Ectodermal cell (in vitro differentiated cells): ENCODE results near the gene RRP8.
A peak's percentile ranks its signal among the peaks of the same experiment; 100 is the strongest.

Experiments
- H3K27ac ChIP-seq: 2 replicates; pipeline ENCODE4 v1.7.0; 2013; ENCODE audit warnings: mild to moderate bottlenecking, low read depth, low read length; ENCODE audit not compliant: insufficient read depth, poor library complexity, severe bottlenecking
- H3K27me3 ChIP-seq: 2 replicates; pipeline ENCODE4 v1.7.0; 2013; ENCODE audit warnings: mild to moderate bottlenecking, low read length; ENCODE audit not compliant: insufficient read depth, control insufficient read depth, poor library complexity, severe bottlenecking
- H3K36me3 ChIP-seq: one replicate; pipeline ENCODE4 v1.7.0; 2013; ENCODE audit warnings: low read length; ENCODE audit not compliant: control insufficient read depth, insufficient read depth
- H3K4me1 ChIP-seq: one replicate; pipeline ENCODE4 v1.7.0; 2013; ENCODE audit warnings: low read length; ENCODE audit not compliant: control insufficient read depth, insufficient read depth
- H3K4me3 ChIP-seq: 2 replicates; pipeline ENCODE4 v1.7.0; 2013; ENCODE audit warnings: low read depth, low read length, control low read depth; ENCODE audit not compliant: insufficient read depth
- H3K9me3 ChIP-seq: 2 replicates; pipeline ENCODE4 v1.7.0; 2013; ENCODE audit warnings: mild to moderate bottlenecking, low read length, moderate library complexity; ENCODE audit not compliant: control insufficient read depth
- WGBS, 2 experiments: methylation state at CpG; one replicate each; pipeline ENCODE4 v1.1.7; 2013; ENCODE audit warnings: missing lambda C conversion rate in 2 of 2; 5-methylcytosine and 5-hydroxymethylcytosine counted together

RRP8 gene

GRCh38 chr11:6616596-6617250, 13.3 kb upstream of the RRP8 start:
- Histone ChIP-seq H3K27me3 (no peaks in the 10 kb centered on the region), H3K4me1 (peaks cover 15% of the 10 kb centered on the region), H3K9me3 (no peaks in the 10 kb centered on the region), H3K27ac (no peak overlapping the region), H3K36me3 (no peaks in the 10 kb centered on the region), H3K4me3 (no peak overlapping the region)
- 93% methylated on average over 14 of the region's 14 CpGs for WGBS, 2 experiments

GRCh38 chr11:6615882-6616585, 12.6 kb upstream of the RRP8 start:
- H3K27ac ChIP-seq = no peak overlapping the region
- no peaks in the 10 kb centered on the region for H3K27me3 ChIP-seq
- H3K36me3 ChIP-seq = peaks cover under 1% of the 10 kb centered on the region
- H3K4me1 ChIP-seq = peaks cover 17% of the 10 kb centered on the region
- 87 to 92% methylated on average over 9 of the region's 9 CpGs for WGBS, 2 experiments
- H3K4me3 ChIP-seq = no peak overlapping the region
- no peaks in the 10 kb centered on the region for H3K9me3 ChIP-seq

GRCh38 chr11:6615046-6615445, 11.6 kb upstream of the RRP8 start:
- Histone ChIP-seq H3K27ac (no peak overlapping the region), H3K4me3 (no peak overlapping the region), H3K4me1 (peaks cover 13% of the 10 kb centered on the region), H3K27me3 (no peaks in the 10 kb centered on the region), H3K36me3 (peaks cover 11% of the 10 kb centered on the region), H3K9me3 (no peaks in the 10 kb centered on the region)
- WGBS, 2 experiments = 93 to 94% methylated on average over 5 of the region's 5 CpGs

DNA sequence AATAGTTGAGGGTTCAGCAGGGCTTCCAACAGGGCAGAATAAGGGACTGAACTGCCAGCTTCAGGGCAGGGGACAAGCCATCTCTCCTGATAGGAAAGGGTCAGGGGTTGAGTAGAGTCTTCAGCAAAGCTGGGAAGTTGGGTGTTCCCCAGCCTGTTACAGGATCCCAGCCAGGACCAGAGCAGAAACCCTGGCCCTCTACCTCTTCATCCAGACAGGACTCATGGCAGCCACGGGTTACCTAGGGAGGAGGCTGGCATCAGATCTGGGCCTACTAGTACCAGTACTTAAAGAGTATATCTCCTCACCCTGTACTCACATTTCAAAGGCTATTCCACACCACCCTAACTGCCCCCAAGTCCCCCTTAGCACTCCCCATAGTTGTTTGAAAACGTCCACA, 11.0 kb upstream of the RRP8 start:
- no peaks in the 10 kb centered on the region for H3K9me3 ChIP-seq
- H3K27ac ChIP-seq = no peak overlapping the region
- 86 to 89% methylated on average over 2 of the region's 2 CpGs for WGBS, 2 experiments
- no peak overlapping the region for H3K4me3 ChIP-seq
- peaks cover 13% of the 10 kb centered on the region for H3K4me1 ChIP-seq
- H3K27me3 ChIP-seq = no peaks in the 10 kb centered on the region
- peaks cover 17% of the 10 kb centered on the region for H3K36me3 ChIP-seq

DNA sequence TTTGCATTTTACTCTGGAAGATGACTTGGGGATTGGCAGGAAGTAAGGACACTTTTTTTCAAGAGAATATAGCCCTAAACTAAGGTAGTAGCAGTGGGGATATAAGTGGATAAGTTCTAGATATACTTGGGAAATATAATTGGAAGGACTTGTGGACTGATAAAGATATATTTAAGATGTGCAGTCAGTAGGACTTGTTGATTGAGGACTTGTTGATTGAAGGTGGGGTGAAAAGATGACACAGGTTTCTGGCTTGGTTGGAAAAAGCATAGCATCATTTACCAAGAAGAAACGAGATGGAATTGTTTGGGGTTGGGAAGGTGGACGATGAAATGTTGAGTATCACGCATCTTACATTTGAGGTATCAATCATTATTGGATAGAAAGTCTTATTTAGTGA, 10.1 kb upstream of the RRP8 start:
- Histone ChIP-seq H3K27me3 (no peaks in the 10 kb centered on the region), H3K4me3 (no peak overlapping the region), H3K9me3 (no peaks in the 10 kb centered on the region), H3K27ac (no peak overlapping the region), H3K36me3 (peaks cover 26% of the 10 kb centered on the region), H3K4me1 (peaks cover 10% of the 10 kb centered on the region)
- 95 to 97% methylated on average over 3 of the region's 3 CpGs for WGBS, 2 experiments

GRCh38 chr11:6612213-6613041, 9.0 kb upstream of the RRP8 start, which contains the start of gene TAF10:
TSS of gene TAF10 (minus strand) at chr11:6612216. CDS start at chr11:6612189, 27 bp downstream.
- Histone ChIP-seq H3K27me3 (no peaks in the 10 kb centered on the region), H3K36me3 (peaks cover 32% of the 10 kb centered on the region), H3K27ac (peak within 1 kb of the TSS; percentile 95), H3K4me1 (peaks cover 5% of the 10 kb centered on the region), H3K9me3 (no peaks in the 10 kb centered on the region), H3K4me3 (peak within 1 kb of the TSS; percentile 81)
- WGBS, 2 experiments = 1% methylated on average over 51 of the region's 51 CpGs

DNA sequence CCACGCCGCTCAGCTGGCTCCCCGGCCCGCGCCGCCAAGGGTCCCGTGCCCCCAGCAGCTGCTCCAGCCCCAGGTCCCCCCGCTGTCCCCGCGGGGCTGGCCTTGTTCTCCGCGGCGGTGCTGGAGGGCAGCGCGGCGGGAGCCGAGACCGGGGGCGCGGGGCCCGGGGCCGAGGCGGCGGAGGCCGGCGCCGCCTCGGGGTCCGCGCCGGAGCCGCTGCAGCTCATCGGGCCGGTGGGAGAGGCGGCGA, 8.5 kb upstream of the RRP8 start:
- Histone ChIP-seq H3K27ac (peak overlapping the region; percentile 45), H3K9me3 (no peaks in the 10 kb centered on the region), H3K4me3 (peak overlapping the region; percentile 81), H3K27me3 (no peaks in the 10 kb centered on the region), H3K4me1 (peaks cover 5% of the 10 kb centered on the region), H3K36me3 (peaks cover 32% of the 10 kb centered on the region)
- WGBS, 2 experiments = 0% methylated on average over 36 of the region's 36 CpGs

DNA sequence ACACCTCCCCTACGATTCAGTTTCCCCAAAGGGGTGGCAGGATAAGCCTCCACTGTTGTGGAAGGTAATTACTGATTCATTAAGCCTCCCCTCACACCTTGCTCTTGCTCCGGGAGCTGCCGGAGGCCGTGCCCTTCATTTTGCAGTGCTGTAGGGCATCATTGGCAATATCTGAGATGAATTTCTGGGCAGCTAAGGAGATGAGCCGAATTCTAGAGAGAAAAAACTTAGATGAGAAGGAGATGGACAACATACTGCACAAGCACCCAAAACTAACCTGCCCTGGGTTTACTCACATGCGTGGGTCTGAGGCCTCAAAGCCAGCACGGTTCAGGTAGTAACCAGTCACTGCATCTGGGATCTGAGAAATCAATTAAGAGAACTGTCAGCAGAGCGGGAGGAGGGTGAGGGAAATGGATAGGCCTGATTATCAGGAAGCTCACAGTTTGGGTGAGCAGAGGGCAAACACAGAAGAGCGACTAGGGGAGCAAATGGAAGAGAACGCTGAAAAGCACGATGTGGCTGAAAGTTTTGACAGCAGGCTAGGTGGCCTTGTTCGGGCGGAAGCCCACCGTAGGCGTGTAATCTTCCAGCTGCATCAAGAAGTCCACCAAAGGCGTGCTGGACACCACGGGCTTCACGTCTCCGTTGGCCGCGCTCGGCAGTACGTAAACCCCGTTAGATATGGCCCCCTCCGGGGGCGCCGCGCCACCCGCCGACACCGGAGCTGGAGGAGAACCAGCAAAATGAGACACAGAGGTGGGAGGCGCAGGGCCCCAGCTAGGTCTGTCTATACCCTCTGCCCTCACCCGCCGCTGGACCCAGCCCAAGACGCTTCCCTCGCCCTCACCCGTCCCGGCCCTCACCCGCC, 7.9 kb upstream of the RRP8 start:
- 19 to 21% methylated on average over 39 of the region's 39 CpGs for WGBS, 2 experiments
- H3K27me3 ChIP-seq = no peaks in the 10 kb centered on the region
- H3K27ac ChIP-seq = peak overlapping the region; percentile 45
- H3K36me3 ChIP-seq = peaks cover 32% of the 10 kb centered on the region
- peak overlapping the region; percentile 81 for H3K4me3 ChIP-seq
- H3K9me3 ChIP-seq = no peaks in the 10 kb centered on the region
- peaks cover 10% of the 10 kb centered on the region for H3K4me1 ChIP-seq

DNA sequence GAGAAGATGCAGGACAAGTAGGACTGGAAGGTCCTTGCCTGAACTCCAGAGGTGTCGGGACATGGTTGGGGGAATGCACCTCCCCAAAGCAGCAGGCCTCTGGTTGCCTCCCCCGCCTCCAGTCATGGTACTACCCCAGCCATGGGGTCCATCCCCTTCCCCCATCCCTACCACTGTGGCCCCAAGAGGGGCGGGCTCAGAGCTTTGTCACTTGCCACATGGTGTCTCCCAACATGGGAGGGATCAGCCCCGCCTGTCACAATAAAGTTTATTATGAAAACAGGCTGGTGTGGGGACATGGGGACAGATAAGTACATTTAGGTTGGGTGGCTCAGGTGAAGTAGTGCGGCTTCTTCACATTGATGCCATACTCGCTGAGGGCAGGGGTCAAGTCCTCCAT, 7.2 kb upstream of the RRP8 start:
- no peak overlapping the region for H3K4me3 ChIP-seq
- no peaks in the 10 kb centered on the region for H3K9me3 ChIP-seq
- H3K27ac ChIP-seq = no peak overlapping the region
- peaks cover 13% of the 10 kb centered on the region for H3K4me1 ChIP-seq
- 91 to 95% methylated on average over 6 of the region's 6 CpGs for WGBS, 2 experiments
- H3K27me3 ChIP-seq = no peaks in the 10 kb centered on the region
- peaks cover 32% of the 10 kb centered on the region for H3K36me3 ChIP-seq
